Measurements from ENCODE around the gene ZNF526.
"Not testable (repeated sequence)": the region's sequence is repeated elsewhere in the genome, so short reads cannot be mapped to it uniquely, and the experiment has no call there.

The ZNF526 gene

GRCh38 chr19:42266105-42266504 lies 46.0 kb downstream of the ZNF526 start:
- DNase-seq (ENCODE audit: low read depth): not testable (repeated sequence)

GRCh38 chr19:42266928-42267603 lies 47.0 kb downstream of the ZNF526 start:
- not testable (repeated sequence) for DNase-seq (ENCODE audit: low read depth)

- DNase-seq (ENCODE audit: low read depth): no peak
These were observed 47.6 kb downstream of the ZNF526 start for GRCh38 chr19:42267644-42268141.

- DNase-seq (ENCODE audit: low read depth): peak; percentile 95
These were observed 48.1 kb downstream of the ZNF526 start for GRCh38 chr19:42268142-42268703.

GRCh38 chr19:42268704-42269477 lies 48.8 kb downstream of the ZNF526 start, which contains the start of gene CIC:
TSS of gene CIC (plus strand) at chr19:42269252. CDS start at chr19:42271784, 2,532 bp downstream.
- peak; percentile 97 for DNase-seq (ENCODE audit: low read depth)

- no peak for DNase-seq (ENCODE audit: low read depth)
These were observed 49.6 kb downstream of the ZNF526 start for GRCh38 chr19:42269478-42270345.

- no peak for DNase-seq (ENCODE audit: low read depth)
These were observed 50.4 kb downstream of the ZNF526 start for GRCh38 chr19:42270346-42271044.

- no peak for DNase-seq (ENCODE audit: low read depth)
These were observed 50.9 kb downstream of the ZNF526 start for GRCh38 chr19:42271045-42271419.

GRCh38 chr19:42271861-42272534 lies 51.9 kb downstream of the ZNF526 start:
- no peak for DNase-seq (ENCODE audit: low read depth)

GRCh38 chr19:42272535-42272897 lies 52.4 kb downstream of the ZNF526 start:
- no peak for DNase-seq (ENCODE audit: low read depth)

- DNase-seq (ENCODE audit: low read depth): no peak
These were observed 52.9 kb downstream of the ZNF526 start for GRCh38 chr19:42272989-42273406.

GRCh38 chr19:42273407-42274064 lies 53.4 kb downstream of the ZNF526 start:
- DNase-seq (ENCODE audit: low read depth): no peak

- no peak for DNase-seq (ENCODE audit: low read depth)
These were observed 54.1 kb downstream of the ZNF526 start for GRCh38 chr19:42274065-42274682.

- DNase-seq (ENCODE audit: low read depth): no peak
These were observed 55.0 kb downstream of the ZNF526 start for GRCh38 chr19:42275103-42275502.

- no peak for DNase-seq (ENCODE audit: low read depth)
These were observed 55.4 kb downstream of the ZNF526 start for GRCh38 chr19:42275517-42275916.

- DNase-seq (ENCODE audit: low read depth): no peak
These were observed 56.2 kb downstream of the ZNF526 start for GRCh38 chr19:42276284-42276683.

GRCh38 chr19:42276821-42277220 lies 56.7 kb downstream of the ZNF526 start:
- no peak for DNase-seq (ENCODE audit: low read depth)

Data from stimulated activated CD8-positive, alpha-beta memory T cell treated with anti-CD3 and anti-CD28 coated beads, Interleukin-15, amount 100 ng/mL, for 1 hour (primary cell).